Activated B cell treated with CpG ODN at 0.5 μM for 24 hours (primary cell): ENCODE results near the gene PRKG1. TPM values are rescaled to one million over a fixed set of nuclear protein-coding genes. Genes with fewer than 3 reads are reported as not detected.

Experiments
- ATAC-seq: fragments of 200-7000 bp; cut with Tn5 transposase; one replicate; pipeline ENCODE4 v1.10.0; 2021; ENCODE audit warnings: low read depth, mild to moderate bottlenecking, moderate library complexity
- CTCF ChIA-PET: fragments of 350-600 bp; sonication (Branson Sonifier 250); formaldehyde crosslinking; loops from one replicate; lab custom pipeline; 2021; ENCODE audit warnings: antibody characterized with exemption; lab: Charles Lee
- POLR2A ChIA-PET: fragments of 350-600 bp; sonication (Branson Sonifier 250); formaldehyde crosslinking; loops from one replicate; lab custom pipeline; 2021; ENCODE audit warnings: antibody characterized with exemption; lab: Charles Lee
- DNase-seq: peaks from one replicate; pipeline ENCODE4 v3.0.0; 2022
- H3K27ac Mint-ChIP-seq: one replicate; pipeline ENCODE4 v1.8.0; 2020; ENCODE audit warnings: mixed read lengths
- H3K27me3 Mint-ChIP-seq: one replicate; pipeline ENCODE4 v1.8.0; 2021; ENCODE audit warnings: mixed read lengths
- H3K36me3 Mint-ChIP-seq: one replicate; pipeline ENCODE4 v1.8.0; 2021; ENCODE audit warnings: low read depth, mixed read lengths
- H3K4me1 Mint-ChIP-seq: one replicate; pipeline ENCODE4 v1.8.0; 2021; ENCODE audit warnings: mixed read lengths
- H3K4me3 Mint-ChIP-seq: one replicate; pipeline ENCODE4 v1.8.0; 2020; ENCODE audit warnings: mild to moderate bottlenecking, mixed read lengths
- H3K9me3 Mint-ChIP-seq: one replicate; pipeline ENCODE4 v1.8.0; 2020; ENCODE audit warnings: mixed read lengths
- intact Hi-C: fragments of 100-400 bp; cut with micrococcal nuclease; formaldehyde crosslinking; loops from one replicate; pipeline ENCODE4 v1.15.1; 2024
- total RNA-seq: library from RNA; stranded (reverse); gene quantifications from 2 replicates; pipeline ENCODE4 v1.2.3, GENCODE V29; 2022
- TF ChIP-seq, protein P1 (sequence below): fragments of 200-600 bp; IDR thresholded peaks from one replicate; pipeline ENCODE4 v1.8.0; 2022; ENCODE audit warnings: antibody characterized with exemption, mild to moderate bottlenecking

Gene PRKG1
- total RNA-seq, 1 donor from 2014 or later = not detected

DNA sequence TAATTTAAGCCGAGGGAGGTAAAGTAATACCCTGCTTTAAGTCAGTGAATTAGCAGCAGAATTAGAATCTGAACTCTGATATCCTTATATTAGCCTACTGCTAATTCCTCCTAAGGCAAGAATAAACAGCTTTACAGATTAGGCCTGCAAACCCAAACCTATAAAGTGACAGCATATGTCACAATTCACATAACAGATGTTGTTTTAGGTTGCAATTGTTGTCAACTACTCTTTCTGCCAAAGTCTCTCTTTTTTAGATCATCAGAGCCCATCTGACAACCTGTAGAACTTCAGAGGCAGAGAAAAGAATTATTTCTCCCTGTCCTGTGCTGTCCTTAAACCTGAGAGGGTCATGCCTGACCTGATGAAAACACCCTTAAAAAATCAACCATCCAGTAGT lies 167.2 kb downstream of the PRKG1 start:
- TF ChIP-seq, protein P1, sequence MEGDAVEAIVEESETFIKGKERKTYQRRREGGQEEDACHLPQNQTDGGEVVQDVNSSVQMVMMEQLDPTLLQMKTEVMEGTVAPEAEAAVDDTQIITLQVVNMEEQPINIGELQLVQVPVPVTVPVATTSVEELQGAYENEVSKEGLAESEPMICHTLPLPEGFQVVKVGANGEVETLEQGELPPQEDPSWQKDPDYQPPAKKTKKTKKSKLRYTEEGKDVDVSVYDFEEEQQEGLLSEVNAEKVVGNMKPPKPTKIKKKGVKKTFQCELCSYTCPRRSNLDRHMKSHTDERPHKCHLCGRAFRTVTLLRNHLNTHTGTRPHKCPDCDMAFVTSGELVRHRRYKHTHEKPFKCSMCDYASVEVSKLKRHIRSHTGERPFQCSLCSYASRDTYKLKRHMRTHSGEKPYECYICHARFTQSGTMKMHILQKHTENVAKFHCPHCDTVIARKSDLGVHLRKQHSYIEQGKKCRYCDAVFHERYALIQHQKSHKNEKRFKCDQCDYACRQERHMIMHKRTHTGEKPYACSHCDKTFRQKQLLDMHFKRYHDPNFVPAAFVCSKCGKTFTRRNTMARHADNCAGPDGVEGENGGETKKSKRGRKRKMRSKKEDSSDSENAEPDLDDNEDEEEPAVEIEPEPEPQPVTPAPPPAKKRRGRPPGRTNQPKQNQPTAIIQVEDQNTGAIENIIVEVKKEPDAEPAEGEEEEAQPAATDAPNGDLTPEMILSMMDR = no peak
- ChIA-PET POLR2A (interaction anchor here (0.7 kb wide), 1 partner anchor 9 kb away, joined by 3 read pairs; no protein-coding TSS in a partner anchor), CTCF (no interaction called here)
- H3K27ac Mint-ChIP-seq = no peak overlapping the region
- no peak overlapping the region for H3K4me3 Mint-ChIP-seq
- intact Hi-C loops = no loop called here
- no peaks in the 10 kb centered on the region for H3K9me3 Mint-ChIP-seq
- no peaks in the 10 kb centered on the region for H3K4me1 Mint-ChIP-seq
- no peaks in the 10 kb centered on the region for H3K27me3 Mint-ChIP-seq
- no peaks in the 10 kb centered on the region for H3K36me3 Mint-ChIP-seq
- DNase-seq = no peak
- ATAC-seq = no peak

DNA sequence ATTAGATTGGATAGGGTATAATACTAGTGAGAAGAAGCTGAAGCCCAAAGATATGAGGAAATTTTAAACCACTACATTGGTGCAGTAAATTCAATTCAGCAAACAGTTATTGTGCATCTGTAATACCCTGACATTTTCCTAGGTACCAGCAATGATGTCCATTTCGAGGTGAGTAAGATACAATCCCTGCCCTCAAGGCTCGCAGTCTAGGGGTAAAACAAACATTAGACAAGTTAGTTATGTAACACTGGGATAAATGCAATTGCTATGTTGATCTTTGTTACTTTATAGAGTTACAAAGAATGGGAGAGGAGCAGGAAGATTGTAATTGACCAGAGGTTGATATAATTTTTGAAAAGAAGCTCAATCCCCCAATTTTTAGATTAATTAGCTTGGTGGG lies 168.1 kb downstream of the PRKG1 start:
- Mint-ChIP-seq H3K36me3 (no peaks in the 10 kb centered on the region), H3K4me1 (no peaks in the 10 kb centered on the region), H3K27me3 (no peaks in the 10 kb centered on the region), H3K9me3 (no peaks in the 10 kb centered on the region), H3K27ac (no peak overlapping the region), H3K4me3 (no peak overlapping the region)
- ChIA-PET POLR2A (no interaction called here), CTCF (no interaction called here)
- no peak for ATAC-seq
- TF ChIP-seq, protein P1 = no peak
- intact Hi-C loops = no loop called here
- DNase-seq = no peak

DNA sequence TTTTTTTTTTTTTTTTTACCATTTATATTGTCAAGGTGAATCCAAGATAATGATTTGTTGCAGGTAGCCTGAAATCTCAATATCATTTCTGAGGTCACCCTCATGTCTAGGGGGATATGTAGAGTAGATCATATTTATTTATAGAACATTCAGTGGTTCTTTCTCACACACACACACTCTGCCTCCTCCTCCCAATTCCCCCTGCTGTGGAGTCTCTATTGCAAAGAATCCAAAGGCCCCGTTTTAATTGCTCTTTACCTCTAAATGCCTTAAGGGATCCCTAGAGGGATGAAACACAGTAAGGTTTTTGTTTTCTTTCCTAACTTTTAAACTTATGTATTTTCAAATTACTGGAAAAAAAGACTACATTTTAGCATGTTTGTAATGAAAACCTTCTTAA lies 170.0 kb downstream of the PRKG1 start:
- ChIA-PET POLR2A (no interaction called here), CTCF (no interaction called here)
- H3K4me3 Mint-ChIP-seq = no peak overlapping the region
- H3K9me3 Mint-ChIP-seq = no peaks in the 10 kb centered on the region
- no peak overlapping the region for H3K27ac Mint-ChIP-seq
- intact Hi-C loops = no loop called here
- H3K27me3 Mint-ChIP-seq = no peaks in the 10 kb centered on the region
- no peaks in the 10 kb centered on the region for H3K4me1 Mint-ChIP-seq
- TF ChIP-seq, protein P1 = no peak
- H3K36me3 Mint-ChIP-seq = no peaks in the 10 kb centered on the region
- no peak for DNase-seq
- ATAC-seq = no peak

DNA sequence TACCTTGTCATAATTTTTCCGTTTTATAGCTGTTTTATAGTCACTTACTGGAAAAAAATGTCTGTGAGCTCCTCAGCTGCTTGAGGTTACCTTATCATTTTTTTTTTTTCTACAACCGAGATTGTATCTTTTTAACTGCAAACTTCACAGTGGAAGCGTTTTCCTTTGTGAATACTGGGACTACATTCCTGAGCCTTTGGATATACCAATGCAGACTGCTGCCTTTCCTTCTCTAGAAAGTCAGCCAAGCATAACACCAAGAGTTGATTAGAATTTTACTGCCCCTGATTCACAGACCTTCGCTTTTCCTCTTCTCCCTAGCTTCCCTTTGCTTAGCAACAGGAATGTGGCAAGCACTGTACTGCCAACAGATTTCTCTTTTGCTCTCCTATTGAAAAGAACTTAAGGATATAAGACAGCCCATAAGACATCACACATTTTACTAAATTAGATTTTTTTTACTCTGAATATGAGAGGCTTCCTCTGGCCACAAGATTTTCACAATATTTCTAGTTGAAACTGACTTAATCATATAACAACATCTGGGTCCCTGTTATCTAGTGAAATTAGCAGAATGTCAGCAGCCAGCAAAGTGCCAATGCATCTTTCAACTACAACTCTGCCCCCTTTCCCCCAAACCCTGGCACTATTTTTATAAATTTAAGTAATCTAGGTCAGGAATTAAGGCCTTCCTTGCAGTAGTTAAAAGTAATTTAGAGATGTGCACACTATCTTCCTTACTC lies 170.6 kb downstream of the PRKG1 start:
- Mint-ChIP-seq H3K4me1 (no peaks in the 10 kb centered on the region), H3K4me3 (no peak overlapping the region), H3K27me3 (no peaks in the 10 kb centered on the region), H3K36me3 (no peaks in the 10 kb centered on the region), H3K27ac (no peak overlapping the region), H3K9me3 (no peaks in the 10 kb centered on the region)
- POLR2A ChIA-PET = no interaction called here
- TF ChIP-seq, protein P1 = no peak
- ATAC-seq = no peak
- intact Hi-C loops = no loop called here
- DNase-seq = no peak
- CTCF ChIA-PET = no interaction called here

DNA sequence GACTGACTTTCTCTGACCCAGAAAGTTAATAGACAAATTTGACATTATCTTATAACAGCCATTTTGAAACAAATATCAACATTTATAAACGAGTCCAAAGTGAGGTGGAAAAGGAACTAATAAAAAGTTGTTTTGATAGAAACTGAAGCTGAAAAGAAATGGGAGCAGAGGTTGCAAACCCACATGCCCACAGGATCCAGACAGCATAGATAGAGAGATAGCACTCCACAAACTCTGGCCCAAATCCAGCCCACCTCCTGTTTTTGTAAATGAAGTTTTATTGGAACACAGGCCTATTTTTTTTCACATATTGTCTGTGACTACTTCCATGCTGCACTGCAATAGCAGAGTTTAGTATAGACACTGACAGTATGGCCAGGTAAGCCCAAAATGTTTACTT lies 171.9 kb downstream of the PRKG1 start:
- POLR2A ChIA-PET = no interaction called here
- ATAC-seq = no peak

More for the DNA sequence above, 171.9 kb downstream of the PRKG1 start:
- H3K4me1 Mint-ChIP-seq = no peaks in the 10 kb centered on the region
- CTCF ChIA-PET = no interaction called here
- no peaks in the 10 kb centered on the region for H3K36me3 Mint-ChIP-seq
- no peaks in the 10 kb centered on the region for H3K27me3 Mint-ChIP-seq
- H3K9me3 Mint-ChIP-seq = no peaks in the 10 kb centered on the region
- no peak overlapping the region for H3K27ac Mint-ChIP-seq
- intact Hi-C loops = no loop called here
- TF ChIP-seq, protein P1 = no peak
- no peak for DNase-seq
- no peak overlapping the region for H3K4me3 Mint-ChIP-seq
